Measurements from ENCODE around the gene C3orf49.

- TF ChIP-seq CEBPB (IDR thresholded peaks at IDR 0.05; ENCODE audit: borderline replicate concordance, low read depth, low read length) (no peak), ZNF558 (CRISPR knock-in tag; IDR thresholded peaks at IDR 0.05; ENCODE audit: borderline replicate concordance) (no peak), POLR2AphosphoS5 (IDR thresholded peaks at IDR 0.05; ENCODE audit: low read depth, low read length) (no peak), FOSL1 (CRISPR knock-in tag; IDR thresholded peaks at IDR 0.05; ENCODE audit: borderline replicate concordance) (no peak), RBAK (CRISPR knock-in tag; IDR thresholded peaks at IDR 0.05) (no peak), POLR2A (IDR thresholded peaks at IDR 0.05; ENCODE audit: insufficient read depth in 1 of 2, low read depth in 2 of 2, low read length in 2 of 2) (no peak)
Measured at GRCh38 chr3:63819151-63819398, at the start of gene C3orf49.

All from HepG2 (cell line).